Right atrium auricular region (tissue), 2 donors: Measurements from ENCODE around the gene RGS7BP. TPM values are rescaled to one million over a fixed set of nuclear protein-coding genes. Genes with fewer than 3 reads are reported as not detected.

Experiments
- DNase-seq: peaks from one replicate; pipeline ENCODE4 v3.0.0-alpha.2; 2019; ENCODE audit warnings: low spot score
- H3K27ac ChIP-seq, 2 donors: fragments of 200-600 bp; sonication (generic); 1 replicate in 1 of 2; 2 replicates in 1 of 2; pipeline ENCODE4 v1.5.1; 2016 to 2019
- H3K27me3 ChIP-seq, 2 donors: fragments of 200-600 bp; sonication (generic); one replicate each; pipeline versions ENCODE4 v1.5.1 to v1.6.0; 2017 to 2019
- H3K36me3 ChIP-seq: fragments of 200-600 bp; sonication (generic); one replicate; pipeline ENCODE4 v1.5.1; 2016
- H3K4me1 ChIP-seq, 2 donors: fragments of 200-600 bp; sonication (generic); one replicate each; pipeline versions ENCODE4 v1.5.1 to v1.6.0; 2017 to 2019
- H3K4me3 ChIP-seq, 2 donors: fragments of 200-600 bp; sonication (generic); 1 replicate in 1 of 2; 2 replicates in 1 of 2; pipeline ENCODE4 v1.5.1; 2017 to 2019; ENCODE audit warnings: mild to moderate bottlenecking in 1 of 2, moderate library complexity in 1 of 2
- H3K9me3 ChIP-seq, 2 donors: fragments of 200-600 bp; sonication (generic); one replicate each; pipeline ENCODE4 v1.5.1; 2019
- total RNA-seq, 2 donors: library from RNA; depleted of rRNA; stranded (reverse); fragments of >200 nt; gene quantifications; one replicate each; pipeline ENCODE4 v1.1.0, GENCODE V29; 2016
- TF ChIP-seq, protein P1 (sequence below), 2 donors: fragments of 200-600 bp; sonication (generic); IDR thresholded peaks; one replicate each; pipeline ENCODE4 v1.5.1; 2019; ENCODE audit warnings: antibody characterized with exemption in 2 of 2

Gene RGS7BP
- total RNA-seq, 2 donors from 2014 or later: 2.4 to 3.6 TPM

GRCh38 chr5:64595031-64595855, 89.4 kb downstream of the RGS7BP start:
- Histone ChIP-seq H3K27ac (peak overlapping the region in 1 of 2 donors; percentile 47), H3K27me3 (no peaks in the 10 kb centered on the region), H3K4me3 (no peak overlapping the region), H3K4me1 (peaks cover 0 to 20% of the 10 kb centered on the region in 2 donors), H3K9me3 (no peaks in the 10 kb centered on the region), H3K36me3 (no peaks in the 10 kb centered on the region)
- DNase-seq: no peak
- TF ChIP-seq, protein P1, sequence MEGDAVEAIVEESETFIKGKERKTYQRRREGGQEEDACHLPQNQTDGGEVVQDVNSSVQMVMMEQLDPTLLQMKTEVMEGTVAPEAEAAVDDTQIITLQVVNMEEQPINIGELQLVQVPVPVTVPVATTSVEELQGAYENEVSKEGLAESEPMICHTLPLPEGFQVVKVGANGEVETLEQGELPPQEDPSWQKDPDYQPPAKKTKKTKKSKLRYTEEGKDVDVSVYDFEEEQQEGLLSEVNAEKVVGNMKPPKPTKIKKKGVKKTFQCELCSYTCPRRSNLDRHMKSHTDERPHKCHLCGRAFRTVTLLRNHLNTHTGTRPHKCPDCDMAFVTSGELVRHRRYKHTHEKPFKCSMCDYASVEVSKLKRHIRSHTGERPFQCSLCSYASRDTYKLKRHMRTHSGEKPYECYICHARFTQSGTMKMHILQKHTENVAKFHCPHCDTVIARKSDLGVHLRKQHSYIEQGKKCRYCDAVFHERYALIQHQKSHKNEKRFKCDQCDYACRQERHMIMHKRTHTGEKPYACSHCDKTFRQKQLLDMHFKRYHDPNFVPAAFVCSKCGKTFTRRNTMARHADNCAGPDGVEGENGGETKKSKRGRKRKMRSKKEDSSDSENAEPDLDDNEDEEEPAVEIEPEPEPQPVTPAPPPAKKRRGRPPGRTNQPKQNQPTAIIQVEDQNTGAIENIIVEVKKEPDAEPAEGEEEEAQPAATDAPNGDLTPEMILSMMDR (IDR thresholded peaks at IDR 0.05): peak in 1 of 2 donors; percentile 53

GRCh38 chr5:64599226-64599625, 93.4 kb downstream of the RGS7BP start:
- H3K27ac ChIP-seq: no peak overlapping the region
- H3K4me3 ChIP-seq: no peak overlapping the region
- TF ChIP-seq, protein P1 (IDR thresholded peaks at IDR 0.05): no peak
- no peak for DNase-seq
- no peaks in the 10 kb centered on the region for H3K36me3 ChIP-seq
- H3K9me3 ChIP-seq: no peaks in the 10 kb centered on the region
- peaks cover 0 to 19% of the 10 kb centered on the region in 2 donors for H3K4me1 ChIP-seq
- H3K27me3 ChIP-seq: no peaks in the 10 kb centered on the region

DNA sequence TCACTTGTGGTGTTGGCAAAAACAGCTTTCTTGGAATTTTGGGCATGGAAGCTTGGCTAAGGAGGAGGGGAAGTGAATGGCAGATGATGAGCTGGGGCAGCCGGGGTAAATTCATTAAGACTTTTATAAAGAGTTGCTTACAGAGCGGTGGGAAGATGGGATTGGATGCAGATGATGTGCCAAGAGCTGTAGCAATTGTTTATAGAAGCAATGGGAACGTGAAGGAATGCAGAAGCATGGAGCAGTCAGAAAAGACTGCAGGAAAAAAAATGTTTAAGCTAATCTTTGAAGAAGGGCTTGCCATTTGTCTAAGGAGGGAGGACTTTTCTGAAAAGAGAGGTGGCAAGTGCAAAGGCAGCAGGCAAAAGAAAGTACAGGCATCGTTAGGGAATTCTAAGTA, 97.9 kb downstream of the RGS7BP start:
- Histone ChIP-seq H3K4me3 (no peak overlapping the region), H3K27ac (no peak overlapping the region), H3K9me3 (no peaks in the 10 kb centered on the region), H3K4me1 (no peaks in the 10 kb centered on the region), H3K36me3 (no peaks in the 10 kb centered on the region), H3K27me3 (no peaks in the 10 kb centered on the region)
- no peak for DNase-seq
- TF ChIP-seq, protein P1 (IDR thresholded peaks at IDR 0.05): no peak

DNA sequence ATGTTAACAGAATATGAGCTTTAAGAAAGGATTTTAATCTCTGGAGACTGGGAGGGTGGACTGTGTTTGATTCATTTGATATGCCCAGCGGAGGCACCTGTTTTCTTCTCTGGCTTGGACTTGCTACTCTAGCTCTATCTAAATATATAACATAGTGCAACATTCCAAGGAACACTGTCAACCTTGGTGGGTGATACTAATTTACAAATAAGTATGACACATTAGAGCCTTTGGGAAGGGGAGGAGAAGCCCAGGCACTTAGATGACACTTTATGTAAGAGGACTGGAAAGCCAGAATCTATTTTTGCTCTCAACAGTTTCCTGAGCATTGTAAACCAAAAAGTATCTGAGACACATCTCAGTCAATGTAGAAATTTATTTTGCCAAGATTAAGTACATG, 101.1 kb downstream of the RGS7BP start:
- H3K9me3 ChIP-seq: no peaks in the 10 kb centered on the region
- DNase-seq: no peak

DNA sequence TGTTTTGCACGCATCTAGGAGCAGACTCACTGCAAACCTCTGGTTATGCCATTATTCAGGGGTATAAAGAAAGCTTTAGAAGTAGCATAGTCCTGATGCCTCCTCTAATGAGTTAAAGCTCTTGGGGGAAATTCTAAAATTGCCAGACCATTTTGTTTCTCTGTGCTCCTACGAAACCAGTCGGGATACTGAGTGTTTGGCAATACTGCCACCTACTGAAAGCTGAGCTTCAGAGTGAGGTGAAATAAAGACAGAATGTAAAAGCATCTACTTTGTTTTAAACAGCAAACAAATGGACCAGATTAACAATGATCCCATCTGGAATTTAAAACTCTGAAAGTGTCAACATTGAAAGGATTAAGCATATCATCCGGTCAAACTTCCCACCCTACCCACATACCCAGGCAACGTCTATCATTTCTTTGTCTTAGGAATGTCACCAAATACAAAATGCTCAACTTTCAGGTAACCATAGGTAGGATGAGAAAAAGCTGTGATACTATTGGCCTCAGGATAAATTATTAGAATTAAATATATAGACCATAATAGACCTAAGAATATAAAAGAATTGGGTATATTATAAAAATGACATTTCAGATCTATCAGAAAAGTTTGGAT, 106.6 kb downstream of the RGS7BP start:
- TF ChIP-seq, protein P1 (IDR thresholded peaks at IDR 0.05): peak; percentile 39 to 76
- no peaks in the 10 kb centered on the region for H3K27me3 ChIP-seq
- no peaks in the 10 kb centered on the region for H3K9me3 ChIP-seq
- DNase-seq: no peak
- H3K27ac ChIP-seq: no peak overlapping the region
- H3K4me1 ChIP-seq: no peaks in the 10 kb centered on the region
- no peak overlapping the region for H3K4me3 ChIP-seq
- no peaks in the 10 kb centered on the region for H3K36me3 ChIP-seq

More for the DNA sequence above, 101.1 kb downstream of the RGS7BP start:
- Histone ChIP-seq H3K4me1 (no peaks in the 10 kb centered on the region), H3K27ac (no peak overlapping the region), H3K4me3 (no peak overlapping the region), H3K36me3 (no peaks in the 10 kb centered on the region), H3K27me3 (no peaks in the 10 kb centered on the region)
- TF ChIP-seq, protein P1 (IDR thresholded peaks at IDR 0.05): no peak
